ENCODE data around the gene PFN1.

DNA sequence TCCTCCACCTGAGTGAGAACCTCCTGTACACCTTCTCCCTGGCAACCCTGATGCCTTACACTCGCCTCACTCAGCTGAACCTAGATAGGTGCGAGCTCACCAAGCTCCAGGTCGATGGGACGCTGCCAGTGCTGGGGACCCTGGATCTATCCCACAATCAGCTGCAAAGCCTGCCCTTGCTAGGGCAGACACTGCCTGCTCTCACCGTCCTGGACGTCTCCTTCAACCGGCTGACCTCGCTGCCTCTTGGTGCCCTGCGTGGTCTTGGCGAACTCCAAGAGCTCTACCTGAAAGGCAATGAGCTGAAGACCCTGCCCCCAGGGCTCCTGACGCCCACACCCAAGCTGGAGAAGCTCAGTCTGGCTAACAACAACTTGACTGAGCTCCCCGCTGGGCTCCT lies 15.6 kb downstream of the PFN1 start:
- TF ChIP-seq ZNF274 (IDR thresholded peaks at IDR 0.05; ENCODE audit: low read depth, low read length): no peak
- no peak for TF ChIP-seq SUZ12 (IDR thresholded peaks at IDR 0.05; ENCODE audit: extremely low read depth, insufficient read depth, insufficient read length)
- no peak for TF ChIP-seq YY1 (IDR thresholded peaks at IDR 0.05; ENCODE audit: insufficient read depth, insufficient read length)

All from NT2/D1 (cell line).